Measurements from ENCODE around the gene RAB6B.

Gene RAB6B

DNA sequence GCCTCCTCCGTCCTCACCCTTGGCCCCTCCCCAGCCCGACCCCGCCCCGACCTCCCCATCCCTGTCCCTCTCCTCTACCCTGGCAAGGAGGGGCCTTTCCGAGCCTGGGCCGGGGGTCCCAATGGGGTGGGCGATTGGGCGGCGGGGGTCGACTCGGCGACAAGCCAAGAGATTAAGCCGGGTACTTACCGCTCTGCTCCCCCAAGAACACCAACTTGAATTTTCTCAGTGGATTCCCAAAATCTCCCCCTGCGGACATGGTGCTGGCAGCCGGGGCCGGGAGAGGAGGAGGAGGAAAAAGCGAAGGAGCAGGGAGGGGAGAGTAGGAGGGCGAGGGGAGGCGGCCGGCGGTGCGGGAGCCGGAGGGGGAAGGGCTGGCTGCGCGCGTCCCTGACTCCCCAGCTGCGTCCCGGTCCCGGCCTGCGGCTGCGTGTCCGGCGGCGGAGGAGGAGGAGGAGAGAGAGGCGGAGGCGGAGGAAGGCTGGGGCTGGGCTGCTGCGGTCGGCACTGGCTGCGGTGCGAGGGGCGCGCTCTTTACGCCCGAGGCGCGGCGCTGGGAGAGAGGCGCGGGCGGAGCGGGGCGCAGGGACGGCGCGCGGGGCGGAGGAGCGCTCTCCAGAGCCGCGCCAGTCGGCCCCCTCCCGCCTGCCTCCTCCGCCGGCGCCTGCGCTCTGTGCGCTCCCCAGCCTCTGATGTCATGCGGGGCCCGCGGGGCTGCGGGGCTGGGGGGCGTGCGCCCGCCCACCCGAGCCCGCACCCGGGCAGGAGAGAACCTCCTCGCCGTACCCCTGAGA lies at the start of gene RAB6B:
RAB6B (minus strand) TSS at position 675 of the 794 bp plus-strand sequence; CDS start at position 259, 416 bp downstream.
- DNase-seq, result no peak

DNA sequence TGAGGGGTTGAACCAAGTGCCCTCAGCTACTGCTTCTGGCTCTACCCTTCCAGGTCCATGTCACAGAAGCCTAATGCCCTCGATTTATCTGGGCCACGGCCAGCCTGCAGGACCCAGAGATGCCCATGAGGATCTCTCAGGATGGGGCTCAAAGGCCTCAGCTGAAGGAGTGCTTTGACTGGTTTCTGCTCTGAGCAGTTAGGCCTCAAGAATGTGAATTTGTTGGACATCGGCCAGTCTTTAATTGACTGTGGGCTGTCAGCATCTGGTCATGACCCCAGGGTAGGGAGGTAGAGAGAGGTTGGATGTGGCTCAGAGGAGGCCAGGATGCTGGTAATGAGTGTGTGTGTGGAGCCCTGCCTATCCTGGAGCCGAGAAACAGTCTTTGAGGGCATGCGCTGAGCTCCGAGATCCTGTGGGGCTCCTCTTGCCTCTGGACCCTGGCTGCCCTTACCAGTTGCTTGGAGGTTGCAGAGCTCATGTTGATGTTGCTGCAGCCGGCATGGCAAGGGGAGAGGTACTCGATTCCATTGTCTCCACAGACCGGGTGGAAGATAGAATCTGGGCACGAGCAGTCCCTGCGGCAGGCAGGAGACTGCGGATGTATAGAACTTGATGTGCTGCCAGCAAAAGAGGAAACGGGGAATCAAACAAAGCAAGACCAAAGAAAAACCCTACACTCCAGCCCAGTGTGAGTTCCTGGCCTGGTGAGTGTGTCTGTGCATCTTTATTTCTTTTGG lies 49.1 kb upstream of the RAB6B start:
- no peak for DNase-seq

DNA sequence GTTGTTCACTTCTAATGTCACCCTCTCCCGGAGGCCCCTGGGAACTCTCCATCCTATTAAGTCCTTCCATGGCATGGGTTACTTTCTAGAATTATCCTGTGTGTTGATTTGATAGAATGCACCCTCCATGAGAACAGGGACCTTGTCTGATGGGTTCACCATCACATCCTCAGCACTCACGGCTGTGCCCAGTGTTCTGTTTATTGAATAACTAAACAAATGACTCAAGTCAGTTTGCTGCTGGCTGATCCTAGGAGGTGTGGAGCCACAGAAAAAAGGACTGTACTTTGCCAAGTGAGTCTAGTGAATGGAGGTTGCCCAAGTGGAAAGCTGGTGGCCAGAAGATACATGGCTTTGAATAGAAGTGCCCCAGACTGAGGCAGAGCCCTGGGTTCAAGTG lies 48.5 kb upstream of the RAB6B start:
- no peak for DNase-seq

DNA sequence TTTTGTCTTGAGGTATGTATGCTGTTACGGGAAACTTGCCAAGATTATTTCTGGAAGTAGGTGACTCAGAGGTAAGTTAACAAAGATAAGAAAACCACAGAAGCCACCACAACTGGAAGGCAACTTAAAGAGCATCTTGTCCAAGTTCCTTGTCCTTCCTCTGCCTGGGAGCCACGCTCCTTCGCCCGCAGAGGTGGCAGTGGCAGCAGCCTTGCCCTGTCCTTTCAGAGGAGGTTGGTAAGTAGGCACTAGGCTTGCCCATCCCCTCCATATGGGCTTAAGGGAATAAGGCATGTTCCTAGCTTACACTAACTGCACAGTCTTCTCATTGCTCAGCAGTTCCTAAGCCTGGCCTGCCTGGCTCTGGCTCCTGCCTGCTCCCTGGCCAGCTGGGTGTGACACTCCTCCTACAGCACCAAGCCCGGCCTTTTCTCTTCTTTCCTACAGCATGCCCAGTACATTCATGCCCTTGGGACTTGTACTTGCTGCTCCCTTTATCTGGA lies 48.0 kb upstream of the RAB6B start:
- DNase-seq, result no peak

DNA sequence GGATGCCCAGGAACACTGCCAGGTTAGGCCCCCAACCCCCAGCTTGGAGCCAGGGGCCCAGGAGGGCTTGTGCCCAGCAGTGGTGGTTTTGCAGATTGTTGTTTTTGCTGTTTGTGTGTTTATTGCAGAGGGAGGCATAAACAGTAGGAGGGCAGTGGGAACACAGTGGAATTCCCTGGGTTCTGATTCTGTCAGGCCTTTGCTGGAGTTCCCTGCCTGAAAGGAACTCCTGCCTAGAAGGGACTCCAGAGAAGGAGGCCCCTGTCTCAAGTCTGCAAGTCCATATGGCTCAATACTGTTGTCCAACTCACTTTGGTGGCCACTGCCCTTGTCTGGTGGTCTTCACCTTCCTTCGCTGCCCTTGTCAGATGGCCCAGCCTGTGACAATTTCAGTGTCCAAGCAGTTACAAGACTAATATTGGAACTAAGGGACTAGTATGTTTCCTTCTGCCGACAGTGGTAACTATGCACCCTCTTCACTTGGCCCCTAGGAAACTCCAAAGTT lies 47.4 kb upstream of the RAB6B start:
- DNase-seq, result no peak

DNA sequence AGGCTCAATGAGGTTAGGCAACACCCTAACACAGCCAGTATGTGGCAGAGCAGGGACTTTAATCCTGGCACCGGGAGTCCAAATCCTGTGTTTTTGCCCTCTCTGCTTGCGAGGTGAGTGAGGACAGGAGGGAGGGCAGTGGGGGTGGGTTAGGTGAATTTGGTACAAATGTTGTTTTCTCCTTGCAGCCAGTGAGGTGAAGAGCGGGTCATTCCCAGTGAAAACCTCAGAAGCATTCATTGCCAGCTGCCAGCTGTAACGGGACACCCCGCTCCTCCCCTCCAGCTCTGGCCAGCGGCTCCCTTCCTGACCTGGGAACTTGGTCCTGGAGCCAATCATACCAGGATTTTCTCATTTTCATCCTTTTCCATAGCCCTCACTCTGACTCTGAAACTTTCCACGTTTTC lies 45.7 kb upstream of the RAB6B start:
- DNase-seq, result no peak

DNA sequence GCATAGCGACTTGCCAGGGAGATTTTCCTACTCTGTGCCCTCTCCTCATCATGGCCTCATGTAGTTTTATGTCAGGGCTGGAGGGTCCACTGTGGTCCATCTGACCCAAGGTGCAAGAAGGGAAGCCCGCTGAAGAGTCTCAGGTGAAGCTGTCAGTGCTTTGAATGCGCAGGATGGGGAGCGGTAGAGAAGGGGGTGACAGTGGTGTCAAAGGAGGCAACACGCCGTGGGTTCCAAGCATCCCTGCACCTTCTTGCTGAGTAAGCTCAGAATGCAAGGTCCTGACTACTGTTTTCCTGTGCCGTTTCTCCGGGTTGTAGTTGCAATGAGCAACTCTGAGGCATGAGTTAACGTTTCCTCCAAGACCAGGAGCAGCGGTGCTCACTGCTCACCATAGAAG lies 44.9 kb upstream of the RAB6B start:
- DNase-seq, result no peak

DNA sequence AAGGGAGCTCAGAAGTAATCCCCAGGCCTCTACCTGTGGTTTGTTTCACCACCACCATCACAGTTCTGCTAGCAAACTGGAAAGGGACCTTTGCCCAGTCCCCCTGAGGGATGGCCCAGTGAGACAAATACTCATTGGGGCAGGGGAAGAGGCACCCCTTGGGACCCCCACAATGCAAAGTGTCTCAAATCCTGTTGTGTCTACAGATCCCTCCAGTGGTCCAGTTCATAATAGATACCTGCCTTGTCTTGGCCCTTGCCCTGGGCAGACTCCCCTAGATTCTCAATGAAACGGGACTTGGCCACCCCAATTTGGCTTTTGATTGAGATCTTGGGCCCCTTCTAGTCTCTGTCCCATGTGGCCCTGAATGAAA lies 43.8 kb upstream of the RAB6B start:
- no peak for DNase-seq

DNA sequence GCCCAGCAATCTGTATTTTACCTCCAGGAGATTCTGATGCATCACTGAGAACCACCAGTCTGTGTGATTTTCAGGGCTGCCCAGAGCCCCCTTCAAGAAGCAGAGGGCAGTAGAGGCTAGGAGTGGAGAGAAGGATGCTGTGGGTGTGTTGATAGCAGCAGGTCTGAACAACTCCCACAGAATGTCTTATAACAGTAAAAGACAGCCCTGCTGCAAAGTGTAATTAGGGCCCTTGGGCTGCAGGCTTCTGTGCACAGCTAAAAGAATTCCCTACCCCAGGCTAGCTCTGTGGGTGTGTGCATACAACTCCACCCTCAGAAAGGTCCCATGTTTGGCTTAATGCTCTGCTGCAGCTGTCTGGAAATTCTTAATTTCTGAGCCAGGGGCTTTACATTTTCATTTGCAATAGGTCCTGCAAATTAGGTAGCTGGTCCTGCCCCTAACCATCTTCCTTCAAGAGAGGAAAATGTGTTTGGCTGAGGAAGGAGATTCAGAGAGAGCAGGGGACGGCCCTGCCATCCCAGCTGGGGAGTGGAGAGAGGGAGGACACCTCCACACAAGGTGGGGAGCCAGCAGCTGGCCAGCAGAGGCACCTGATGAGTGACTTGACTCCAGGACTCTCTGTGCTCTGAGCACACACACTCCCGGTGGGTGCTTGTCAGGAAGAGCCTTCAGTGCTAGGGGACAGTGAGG lies 43.2 kb upstream of the RAB6B start:
- no peak for DNase-seq

DNA sequence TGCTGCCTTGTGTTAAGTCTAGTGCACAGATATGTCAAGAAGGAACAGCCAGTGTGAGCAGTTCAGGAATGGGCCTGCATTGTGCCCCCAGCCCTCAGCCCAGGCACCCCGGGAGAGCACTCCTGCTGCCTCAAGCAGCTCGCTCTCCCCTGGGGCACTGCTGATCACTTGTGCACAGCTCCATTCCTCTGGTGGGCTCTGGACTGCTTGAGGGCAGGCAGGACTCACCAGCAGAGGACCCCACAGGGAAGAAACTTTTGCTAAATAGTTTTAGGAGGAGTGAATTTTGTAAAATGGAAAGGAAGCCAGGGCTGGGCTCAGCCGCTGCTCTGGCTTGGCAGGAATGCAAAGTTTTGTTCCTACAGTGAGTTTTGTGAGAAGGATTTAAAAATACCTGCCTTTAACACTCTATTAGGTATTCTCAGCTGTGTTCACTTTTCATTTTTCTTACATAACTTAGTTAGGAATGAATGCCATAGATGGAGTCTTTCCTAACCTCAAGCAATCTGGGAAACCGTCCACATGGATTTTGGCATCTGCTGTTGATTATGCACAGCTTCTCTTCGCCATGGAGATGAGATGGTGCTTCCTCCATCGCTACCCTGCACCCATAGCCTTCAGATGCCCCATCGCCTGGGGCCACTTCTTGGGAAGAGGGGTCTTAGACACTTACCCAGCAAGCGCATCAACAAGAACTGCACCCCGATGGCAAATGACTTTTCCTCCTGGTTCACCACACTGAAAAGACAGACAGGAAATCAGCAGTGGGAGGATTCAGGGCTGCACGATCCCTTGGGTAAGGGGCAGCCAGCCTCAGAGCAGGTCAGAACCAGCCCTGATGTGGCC lies 42.3 kb upstream of the RAB6B start:
- DNase-seq, result no peak

DNA sequence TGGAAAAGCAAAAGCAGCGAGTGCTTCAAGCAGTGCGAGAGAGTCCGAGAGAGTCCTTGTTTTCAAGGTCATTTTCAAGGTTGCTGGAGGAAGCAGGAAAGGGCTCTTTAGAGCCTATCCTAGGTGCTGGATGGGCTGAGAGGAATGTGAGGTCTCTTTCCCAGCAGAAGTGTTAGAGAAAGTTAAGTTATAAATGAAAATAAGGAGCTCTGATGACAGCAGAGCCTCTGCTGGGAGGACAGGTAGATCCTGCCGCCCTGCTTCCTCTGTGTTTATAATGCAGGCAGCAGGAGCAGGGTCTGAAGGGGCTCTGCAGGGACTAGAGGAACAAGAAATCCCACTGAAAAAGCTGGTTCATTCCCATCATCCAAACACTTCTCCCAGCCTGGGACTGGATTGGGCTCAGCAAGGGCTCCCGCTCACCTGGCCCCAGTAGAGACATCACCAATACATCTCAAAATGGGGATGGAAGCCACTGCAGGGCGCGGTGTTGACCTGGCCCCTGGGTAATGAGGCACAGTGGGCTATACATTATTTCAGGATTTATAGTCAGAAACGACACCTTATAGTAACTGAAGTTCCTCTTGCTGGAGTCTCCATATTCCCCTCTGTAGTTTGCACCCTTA lies 41.5 kb upstream of the RAB6B start:
- no peak for DNase-seq

DNA sequence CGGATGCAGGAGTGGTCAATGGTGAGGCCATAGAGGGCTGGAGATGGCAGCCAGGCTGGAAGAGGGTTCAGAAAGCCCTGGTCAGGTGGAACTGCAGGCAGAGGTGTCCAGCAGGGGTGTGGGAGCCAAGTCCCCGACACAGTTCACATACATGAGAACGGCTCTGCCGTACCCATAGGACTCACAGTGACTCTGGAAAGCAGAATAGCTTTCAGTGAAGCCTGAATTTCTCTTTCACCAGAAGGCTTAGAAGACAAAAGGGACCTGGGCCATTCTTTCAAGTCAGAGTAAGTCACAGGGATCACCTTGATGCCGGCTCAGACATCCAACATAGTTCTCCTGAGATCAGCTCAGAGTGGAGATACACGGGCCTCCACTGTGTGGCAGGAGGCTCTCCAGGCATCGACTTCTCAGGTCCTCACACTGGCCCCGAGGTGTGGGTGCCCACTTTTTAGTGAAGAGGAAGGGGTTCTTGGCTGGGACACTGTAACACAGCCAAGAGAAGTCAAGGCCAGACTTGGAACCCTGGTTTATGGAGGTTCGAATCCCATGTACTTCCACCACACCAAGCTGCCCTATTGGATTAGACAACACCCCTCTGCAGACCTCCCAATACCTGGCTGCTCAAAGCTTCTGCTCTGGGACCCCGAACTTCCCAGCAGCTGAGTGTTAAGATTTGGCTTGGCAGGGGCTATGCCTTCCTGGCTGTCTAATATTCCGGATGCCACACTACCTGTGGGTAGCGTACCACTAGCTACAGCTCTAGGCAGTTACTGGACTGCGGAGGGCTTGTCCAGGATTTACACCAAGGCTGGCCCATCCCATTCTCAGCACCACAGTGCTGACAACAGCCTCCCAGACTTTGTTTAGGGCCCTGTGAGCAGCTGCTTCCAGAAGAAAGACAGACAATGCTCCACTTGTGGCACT lies 40.4 kb upstream of the RAB6B start:
- DNase-seq, result no peak

DNA sequence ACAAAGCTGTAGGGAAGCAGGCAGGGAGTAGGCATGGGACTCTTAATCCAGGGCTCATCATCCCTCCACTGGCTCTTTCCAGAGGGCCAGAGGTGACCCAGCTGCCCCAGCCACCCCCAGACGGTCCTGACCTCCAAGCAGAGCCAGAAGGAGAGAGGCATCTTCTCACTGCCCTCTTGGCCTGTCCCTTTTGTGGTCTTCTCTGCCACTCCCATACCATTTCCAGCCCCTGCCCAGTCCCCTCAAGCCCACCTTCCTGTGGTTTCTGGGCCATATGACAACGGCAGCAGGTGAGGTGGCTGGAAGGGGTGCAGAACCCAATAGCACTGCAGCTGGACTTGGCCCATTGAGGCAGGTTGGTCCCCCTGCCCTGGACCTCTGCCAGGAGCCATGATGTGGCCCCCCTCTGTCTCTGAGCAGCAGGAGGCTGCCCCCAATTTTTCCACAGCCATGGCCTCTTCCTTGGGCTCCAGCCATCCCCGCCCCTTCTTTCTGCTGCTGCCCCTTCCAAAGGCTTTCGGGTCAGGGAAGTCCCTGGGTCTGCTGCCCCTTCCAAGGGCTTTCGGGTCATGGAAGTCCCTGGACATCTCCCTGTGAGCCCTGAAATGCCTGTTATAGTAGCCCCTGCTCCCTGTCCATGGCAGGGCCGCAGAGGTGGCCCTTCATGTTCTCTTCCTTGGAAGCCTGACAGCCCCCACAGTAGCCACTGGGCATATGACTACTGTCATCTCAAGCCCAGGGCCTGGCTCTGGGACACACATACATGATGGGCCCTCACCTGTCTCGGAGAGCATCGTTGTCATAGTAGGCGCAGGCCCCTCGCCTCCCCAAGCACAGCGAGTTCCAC lies 39.5 kb upstream of the RAB6B start:
- DNase-seq, result no peak

DNA sequence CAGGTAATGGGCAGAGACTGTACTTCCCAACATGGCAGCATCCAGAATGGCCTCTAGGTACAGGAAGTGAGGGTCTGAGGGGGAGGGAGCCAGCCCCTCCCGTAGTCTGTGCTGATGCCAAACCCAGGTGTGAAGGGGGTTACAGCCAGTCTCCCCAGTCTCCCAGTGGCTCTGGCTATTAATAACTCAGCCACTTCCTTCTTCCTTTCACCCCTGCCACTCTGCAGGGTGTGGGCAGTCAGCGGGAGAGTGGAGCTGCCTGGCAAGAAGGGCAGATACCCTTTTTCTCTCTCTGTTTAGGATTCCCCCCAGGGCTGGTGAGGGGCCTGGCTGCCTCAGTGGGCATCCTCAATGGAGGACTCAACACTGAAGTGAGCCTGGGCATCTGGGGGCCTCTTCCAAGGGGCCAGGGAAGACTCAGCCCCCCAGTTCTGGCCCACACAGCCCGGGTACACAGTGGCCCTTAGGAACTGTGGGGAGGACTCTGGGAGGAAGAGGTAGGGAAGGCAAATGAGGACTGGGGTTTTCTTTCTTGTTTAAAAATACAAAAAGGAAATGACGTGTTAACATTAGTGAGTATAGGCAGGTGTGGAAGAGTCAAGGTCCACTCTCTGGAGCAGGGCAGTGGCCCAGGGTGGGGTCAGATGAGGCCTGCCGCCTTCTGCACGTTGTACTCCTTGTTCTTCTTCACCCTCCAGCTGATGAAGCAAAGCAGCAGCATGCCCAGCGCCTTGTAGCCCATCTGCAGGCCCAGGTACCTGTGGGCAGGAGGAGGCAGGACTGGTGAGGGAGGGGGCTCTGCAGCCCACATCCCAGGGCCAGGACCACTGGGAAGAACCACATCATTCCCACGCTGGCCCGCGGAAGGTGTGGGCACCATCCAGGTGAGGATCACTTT lies 38.6 kb upstream of the RAB6B start:
- DNase-seq, result no peak

DNA sequence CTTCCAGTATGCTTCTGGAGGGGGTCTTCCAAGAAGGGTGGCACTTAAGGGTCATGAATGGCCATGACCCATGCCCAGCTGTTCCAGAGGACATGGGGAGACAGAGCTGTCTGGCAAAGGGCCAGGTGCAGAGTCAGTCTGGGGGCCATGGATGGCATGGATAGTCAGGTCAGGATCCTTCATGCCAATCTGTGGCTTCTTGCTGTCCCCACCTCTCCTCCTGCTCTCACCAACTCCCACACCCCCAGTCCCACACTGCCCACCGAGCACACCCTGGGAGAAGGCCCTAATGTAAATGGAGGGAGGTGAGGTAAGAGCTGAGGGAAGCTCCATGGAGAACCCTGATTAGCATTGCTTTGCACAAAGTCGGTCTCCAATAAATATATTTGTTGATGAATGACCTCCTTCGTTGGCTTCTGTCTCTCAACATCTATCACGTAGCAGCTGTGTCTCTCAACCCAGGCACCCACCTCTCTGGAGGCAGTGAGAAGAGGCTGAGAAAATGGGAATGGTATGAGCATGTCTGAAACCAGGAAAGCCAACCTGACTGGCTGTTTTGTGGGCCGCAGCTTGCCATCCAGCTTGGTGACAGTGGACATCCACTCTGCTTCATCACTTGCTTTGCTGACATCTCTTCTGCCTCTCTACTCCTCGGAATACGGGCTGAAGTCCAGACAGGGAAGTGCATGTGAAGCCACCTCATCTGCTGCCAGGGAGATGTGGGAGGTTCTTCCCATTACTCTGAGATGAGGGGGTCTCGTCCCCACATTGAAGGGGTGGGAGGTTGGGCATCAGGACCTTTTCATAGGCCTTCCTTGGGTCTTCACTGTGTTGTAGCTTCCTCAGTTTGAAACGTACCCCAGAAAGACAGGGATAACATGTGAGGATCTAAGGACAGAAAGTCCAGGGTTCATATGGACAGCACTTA lies 37.7 kb upstream of the RAB6B start:
- no peak for DNase-seq

DNA sequence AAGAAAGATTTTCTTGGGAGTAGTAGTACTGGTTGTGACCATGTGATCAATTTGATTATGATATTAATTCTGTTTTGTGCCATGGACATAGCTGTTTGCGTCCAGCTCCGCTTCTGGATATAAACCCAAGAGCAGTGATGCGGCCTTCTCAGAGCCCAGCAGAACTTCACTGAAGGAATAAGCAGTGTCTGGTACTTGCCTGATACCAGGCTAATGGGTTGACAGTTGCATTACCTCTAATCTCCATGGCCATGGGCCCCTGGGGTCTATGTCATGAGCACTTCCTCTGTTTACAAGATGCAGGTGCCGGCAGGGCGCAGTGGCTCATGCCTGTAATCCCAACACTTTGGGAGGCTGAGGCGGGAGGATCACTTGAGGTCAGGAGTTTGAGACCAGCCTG lies 36.3 kb upstream of the RAB6B start:
- DNase-seq, result no peak

DNA sequence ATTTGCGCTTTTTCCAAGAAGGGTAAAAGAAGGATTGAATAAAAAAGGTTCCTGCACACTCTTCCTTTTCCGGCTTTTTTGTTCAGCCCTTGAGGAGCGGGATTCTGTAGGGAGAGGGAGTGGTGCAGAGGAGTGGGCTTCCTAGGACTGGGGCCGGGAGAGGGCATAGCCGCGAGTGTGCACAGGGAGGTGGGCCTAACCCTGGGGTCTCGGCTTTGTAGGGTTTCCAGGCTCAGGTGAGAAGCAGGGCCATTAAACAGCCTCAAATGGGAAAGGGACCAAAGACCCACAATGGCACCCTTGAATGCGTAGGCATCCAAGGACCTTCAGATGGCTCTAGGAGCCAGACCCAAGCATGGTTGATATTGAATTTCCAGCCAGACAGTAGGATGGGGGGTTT lies 35.4 kb upstream of the RAB6B start:
- DNase-seq, result no peak
